Measurements from ENCODE around the gene F8A2. TPM values are rescaled to one million over a fixed set of nuclear protein-coding genes. Genes with fewer than 3 reads are reported as not detected.

F8A2 gene
- total and polyA plus RNA-seq, 9 of the 15 experiments (the other 6 are each of a cell fraction or from before 2014, with no cell fraction given), result not detected

- TF ChIP-seq XRCC4 (IDR thresholded peaks at IDR 0.05; ENCODE audit: extremely low read depth, insufficient read depth, insufficient read length) (no peak), HDAC1 (IDR thresholded peaks at IDR 0.05) (no peak), ZKSCAN3 (CRISPR knock-in tag; IDR thresholded peaks at IDR 0.05) (no peak), ZNF561 (CRISPR knock-in tag; conservative IDR thresholded peaks at IDR 0.05) (no peak), ZNF695 (CRISPR knock-in tag; IDR thresholded peaks at IDR 0.05) (no peak), SRF (CRISPR knock-in tag; IDR thresholded peaks at IDR 0.05) (peak in 1 of 2 experiments; percentile 94; a peak in 2 of 4 replicates), HNRNPLL (IDR thresholded peaks at IDR 0.05; ENCODE audit: low read depth, low read length, poor library complexity, severe bottlenecking) (no peak), MITF (IDR thresholded peaks at IDR 0.05) (peak; percentile 54; the same call in 1 of the 2 replicates), TEAD1 (CRISPR knock-in tag; IDR thresholded peaks at IDR 0.05) (no peak), EZH2 (IDR thresholded peaks at IDR 0.05; ENCODE audit: borderline replicate concordance, low read depth, low read length) (no peak), ZNF586 (CRISPR knock-in tag; conservative IDR thresholded peaks at IDR 0.05) (no peak), TAF1 (IDR thresholded peaks at IDR 0.05; ENCODE audit: control insufficient read depth, extremely low read depth, insufficient read depth, low read length, severe bottlenecking) (peak; percentile 54), NFE2L1 (tag; IDR thresholded peaks at IDR 0.05; ENCODE audit: borderline replicate concordance, low read depth) (peak; percentile 32; the same call in 1 of the 2 replicates), IRF2 (CRISPR knock-in tag; IDR thresholded peaks at IDR 0.05) (no peak), FOXM1 (IDR thresholded peaks at IDR 0.05; ENCODE audit: low read depth) (peak; percentile 43), FOXM1 (CRISPR knock-in tag; IDR thresholded peaks at IDR 0.05; ENCODE audit: low read depth) (no peak), ZNF354B (CRISPR knock-in tag; IDR thresholded peaks at IDR 0.05) (no peak), L3MBTL2 (IDR thresholded peaks at IDR 0.05) (peak; percentile 74), TFAM (CRISPR knock-in tag; conservative IDR thresholded peaks at IDR 0.05) (no peak), DMBX1 (CRISPR knock-in tag; IDR thresholded peaks at IDR 0.05; ENCODE audit: borderline replicate concordance) (no peak), TSHZ1 (CRISPR knock-in tag; IDR thresholded peaks at IDR 0.05) (no peak), ZFPM2 (CRISPR knock-in tag; IDR thresholded peaks at IDR 0.05) (no peak), SUPT5H (IDR thresholded peaks at IDR 0.05) (peak; percentile 49; the same call in 1 of the 2 replicates), ZNF785 (CRISPR knock-in tag; IDR thresholded peaks at IDR 0.05) (no peak), POLR2H (tag; IDR thresholded peaks at IDR 0.05; ENCODE audit: low read depth) (peak; percentile 71)
Measured at GRCh38 chrX:155334486-155335336, 47.2 kb upstream of the F8A2 start, which contains the start of gene CLIC2 (continued).
